OCI-LY7 (cell line): ENCODE results near the gene SGTA.

ENCODE experiments used
- CTCF ChIP-seq: fragments of 200-600 bp; sonication (generic); conservative IDR thresholded peaks from 2 replicates; pipeline ENCODE4 v1.5.1; 2014; ENCODE audit warnings: mild to moderate bottlenecking, antibody characterized with exemption, low read length, moderate library complexity, mixed read lengths
- EZH2phosphoT487 ChIP-seq: fragments of 200-600 bp; sonication (generic); IDR thresholded peaks from 2 replicates; pipeline ENCODE4 v1.6.1; 2018; ENCODE audit warnings: low read depth, borderline replicate concordance, mild to moderate bottlenecking, mixed run types, antibody characterized with exemption, low read length, moderate library complexity, mixed read lengths

GRCh38 chr19:2814426-2814825 lies 31.4 kb upstream of the SGTA start:
- TF ChIP-seq CTCF = no peak
- no peak for TF ChIP-seq EZH2phosphoT487
